HG02759 (cell line): ENCODE data around the gene USP13.
"Not testable (repeated sequence)": the region's sequence is repeated elsewhere in the genome, so short reads cannot be mapped to it uniquely, and the experiment has no call there.

ENCODE experiments used
- ATAC-seq: cut with Tn5 transposase; IDR thresholded peaks from one replicate; pipeline ENCODE4 v1.9.1; 2021; ENCODE audit warnings: mild to moderate bottlenecking, moderate library complexity; ENCODE audit not compliant: unreplicated experiment

Gene USP13

GRCh38 chr3:179775416-179776122, 122.7 kb downstream of the USP13 start:
- ATAC-seq = no peak

GRCh38 chr3:179782841-179783240, 130.0 kb downstream of the USP13 start:
- not testable (repeated sequence) for ATAC-seq

GRCh38 chr3:179788996-179789395, 136.2 kb downstream of the USP13 start:
- ATAC-seq = no peak

GRCh38 chr3:179791793-179792192, 139.0 kb downstream of the USP13 start:
- no peak for ATAC-seq

GRCh38 chr3:179794355-179794754, 141.5 kb downstream of the USP13 start:
- ATAC-seq = no peak

- ATAC-seq = no peak
Observed at GRCh38 chr3:179796421-179796820, 143.6 kb downstream of the USP13 start.

- no peak for ATAC-seq
Observed at GRCh38 chr3:179797192-179797591, 144.4 kb downstream of the USP13 start.

- no peak for ATAC-seq
Observed at GRCh38 chr3:179801263-179801662, 148.4 kb downstream of the USP13 start.

- no peak for ATAC-seq
Observed at GRCh38 chr3:179801856-179802255, 149.0 kb downstream of the USP13 start.

- no peak for ATAC-seq
Observed at GRCh38 chr3:179806177-179806576, 153.3 kb downstream of the USP13 start.

- ATAC-seq = no peak
Observed at GRCh38 chr3:179807588-179807987, 154.7 kb downstream of the USP13 start.

GRCh38 chr3:179809639-179810038, 156.8 kb downstream of the USP13 start:
- ATAC-seq = no peak

GRCh38 chr3:179811321-179812095, 158.7 kb downstream of the USP13 start:
- ATAC-seq = peak; percentile 94

- ATAC-seq = no peak
Observed at GRCh38 chr3:179812096-179812382, 159.2 kb downstream of the USP13 start.

GRCh38 chr3:179819379-179819778, 166.5 kb downstream of the USP13 start:
- ATAC-seq = no peak

- ATAC-seq = no peak
Observed at GRCh38 chr3:179822296-179822695, 169.5 kb downstream of the USP13 start.

GRCh38 chr3:179825527-179826246, 172.8 kb downstream of the USP13 start:
- no peak for ATAC-seq

- no peak for ATAC-seq
Observed at GRCh38 chr3:179826247-179826637, 173.4 kb downstream of the USP13 start.

GRCh38 chr3:179828738-179829137, 175.9 kb downstream of the USP13 start:
- no peak for ATAC-seq

- no peak for ATAC-seq
Observed at GRCh38 chr3:179829401-179829800, 176.6 kb downstream of the USP13 start.

GRCh38 chr3:179832333-179832854, 179.6 kb downstream of the USP13 start:
- no peak for ATAC-seq

GRCh38 chr3:179833294-179833693, 180.5 kb downstream of the USP13 start:
- no peak for ATAC-seq
